ENCODE measurements around the gene TMCO1. TPM values are rescaled to one million over a fixed set of nuclear protein-coding genes. Genes with fewer than 3 reads are reported as not detected.
"Not testable (repeated sequence)": the region's sequence is repeated elsewhere in the genome, so short reads cannot be mapped to it uniquely, and the experiment has no call there.

Gene TMCO1
- total RNA-seq, 4 donors from 2014 or later = 31.5 to 65.5 (median 45.5) TPM

DNA sequence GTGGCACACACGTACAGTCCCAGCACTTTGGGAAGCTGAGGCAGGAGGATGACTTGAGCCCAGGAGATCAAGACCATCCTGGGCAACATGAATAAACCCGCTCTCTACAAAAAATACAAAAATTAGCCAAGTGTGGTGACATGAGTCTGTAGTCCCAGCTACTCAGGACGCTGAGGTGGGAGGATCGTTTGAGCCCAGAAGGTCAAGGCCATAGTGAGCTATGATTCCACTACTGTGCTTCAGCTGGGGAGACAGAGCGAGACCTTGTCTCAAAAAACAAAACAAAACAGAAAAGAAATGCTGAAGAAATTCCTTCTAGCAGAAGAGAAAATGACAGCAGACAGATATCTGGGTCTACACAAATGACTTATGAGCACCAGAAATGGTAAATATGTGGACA lies 80.6 kb downstream of the TMCO1 start:
- no peak for DNase-seq (ENCODE audit: low spot score in 2 of 2)
- no peak for TF ChIP-seq POLR2A (IDR thresholded peaks at IDR 0.05)
- TF ChIP-seq EP300 (IDR thresholded peaks at IDR 0.05) = no peak
- TF ChIP-seq, protein P1, sequence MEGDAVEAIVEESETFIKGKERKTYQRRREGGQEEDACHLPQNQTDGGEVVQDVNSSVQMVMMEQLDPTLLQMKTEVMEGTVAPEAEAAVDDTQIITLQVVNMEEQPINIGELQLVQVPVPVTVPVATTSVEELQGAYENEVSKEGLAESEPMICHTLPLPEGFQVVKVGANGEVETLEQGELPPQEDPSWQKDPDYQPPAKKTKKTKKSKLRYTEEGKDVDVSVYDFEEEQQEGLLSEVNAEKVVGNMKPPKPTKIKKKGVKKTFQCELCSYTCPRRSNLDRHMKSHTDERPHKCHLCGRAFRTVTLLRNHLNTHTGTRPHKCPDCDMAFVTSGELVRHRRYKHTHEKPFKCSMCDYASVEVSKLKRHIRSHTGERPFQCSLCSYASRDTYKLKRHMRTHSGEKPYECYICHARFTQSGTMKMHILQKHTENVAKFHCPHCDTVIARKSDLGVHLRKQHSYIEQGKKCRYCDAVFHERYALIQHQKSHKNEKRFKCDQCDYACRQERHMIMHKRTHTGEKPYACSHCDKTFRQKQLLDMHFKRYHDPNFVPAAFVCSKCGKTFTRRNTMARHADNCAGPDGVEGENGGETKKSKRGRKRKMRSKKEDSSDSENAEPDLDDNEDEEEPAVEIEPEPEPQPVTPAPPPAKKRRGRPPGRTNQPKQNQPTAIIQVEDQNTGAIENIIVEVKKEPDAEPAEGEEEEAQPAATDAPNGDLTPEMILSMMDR (IDR thresholded peaks at IDR 0.05) = no peak
- H3K27ac ChIP-seq = no peak overlapping the region
- WGBS, 2 donors = 91 to 93% methylated on average over 5 of the region's 5 CpGs
- H3K9me3 ChIP-seq = peaks cover 0 to 4% (median 0%) of the 10 kb centered on the region in 4 donors
- H3K4me1 ChIP-seq = no peaks in the 10 kb centered on the region
- H3K36me3 ChIP-seq = peaks cover 0 to 38% (median 0%) of the 10 kb centered on the region in 3 donors
- no peaks in the 10 kb centered on the region for H3K27me3 ChIP-seq
- H3K4me3 ChIP-seq = no peak overlapping the region

DNA sequence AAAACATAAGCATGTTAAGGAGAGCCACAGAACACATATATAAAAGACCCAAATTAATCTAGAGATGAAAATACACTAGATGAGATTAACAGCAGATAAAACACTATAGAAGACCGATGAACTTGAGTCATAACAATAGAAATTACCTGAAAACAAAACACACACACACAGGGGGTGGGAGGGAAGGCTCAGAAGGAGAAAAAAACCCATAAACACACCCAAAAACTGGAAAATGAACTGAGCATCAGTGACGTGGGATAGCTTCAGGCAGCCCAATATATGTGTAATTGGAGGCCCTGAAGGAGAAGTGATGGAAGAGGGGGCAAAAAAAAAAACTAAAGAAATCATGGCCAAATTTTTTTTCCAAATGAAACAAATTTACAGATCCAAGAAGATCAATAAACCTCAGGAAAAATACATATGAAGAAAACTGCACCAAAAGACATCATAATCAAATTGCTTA lies 81.7 kb downstream of the TMCO1 start:
- Histone ChIP-seq H3K36me3 (peaks cover 0 to 48% (median 0%) of the 10 kb centered on the region in 3 donors), H3K27me3 (no peaks in the 10 kb centered on the region), H3K4me1 (no peaks in the 10 kb centered on the region), H3K9me3 (peaks cover 0 to 4% (median 0%) of the 10 kb centered on the region in 4 donors), H3K27ac (no peak overlapping the region), H3K4me3 (no peak overlapping the region)
- TF ChIP-seq POLR2A (IDR thresholded peaks at IDR 0.05) = no peak
- no peak for TF ChIP-seq EP300 (IDR thresholded peaks at IDR 0.05)
- TF ChIP-seq, protein P1 (IDR thresholded peaks at IDR 0.05) = no peak
- WGBS, 2 donors = 88 to 93% methylated on average over 2 of the region's 2 CpGs
- DNase-seq (ENCODE audit: low spot score in 2 of 2) = no peak

DNA sequence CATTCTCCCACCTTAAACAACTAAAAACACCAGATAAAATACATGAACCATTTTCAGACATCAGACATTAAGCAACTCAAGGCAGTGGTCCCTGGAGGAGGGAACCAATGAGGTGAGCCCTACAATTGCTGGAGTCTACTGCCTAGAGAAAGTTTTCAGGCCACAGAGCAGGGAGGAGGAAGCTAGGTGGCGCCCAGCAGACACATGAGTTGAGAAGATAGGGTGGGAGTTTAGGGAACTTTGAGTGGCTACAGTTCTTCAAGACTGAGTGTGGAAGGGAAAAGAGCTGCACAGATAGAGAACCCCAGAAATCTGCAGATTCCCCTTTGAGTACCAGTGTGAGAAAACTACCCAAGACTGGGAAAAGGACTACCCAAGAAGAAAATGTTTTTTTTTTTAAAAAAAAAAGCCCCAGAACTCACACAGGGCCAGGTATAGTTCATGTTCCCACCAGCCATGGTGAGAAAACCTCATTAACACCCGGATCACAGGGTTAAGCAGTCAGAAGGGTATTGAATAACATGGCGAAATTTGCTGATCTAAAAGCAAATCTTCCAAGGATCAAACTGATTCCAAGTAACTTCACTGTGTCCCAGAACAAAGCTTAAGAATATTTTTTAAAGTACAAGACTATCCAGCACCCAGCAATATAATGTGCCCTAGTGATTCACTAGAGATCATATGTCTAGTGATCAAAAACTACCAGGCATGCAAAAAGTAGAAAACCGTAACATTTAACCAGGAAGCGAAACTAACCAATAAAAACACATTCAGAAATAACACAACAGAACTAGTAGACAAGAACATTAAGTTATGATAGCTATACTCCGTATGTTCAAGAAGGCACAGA lies 82.3 kb downstream of the TMCO1 start:
- Histone ChIP-seq H3K27me3 (no peaks in the 10 kb centered on the region), H3K27ac (no peak overlapping the region), H3K4me3 (no peak overlapping the region), H3K4me1 (no peaks in the 10 kb centered on the region), H3K9me3 (peaks cover 0 to 4% (median 0%) of the 10 kb centered on the region in 4 donors), H3K36me3 (peaks cover 0 to 51% (median 0%) of the 10 kb centered on the region in 3 donors)
- DNase-seq (ENCODE audit: low spot score in 2 of 2) = no peak
- TF ChIP-seq, protein P1 (IDR thresholded peaks at IDR 0.05) = no peak
- no peak for TF ChIP-seq EP300 (IDR thresholded peaks at IDR 0.05)
- no peak for TF ChIP-seq POLR2A (IDR thresholded peaks at IDR 0.05)
- 81 to 86% methylated on average over 6 of the region's 6 CpGs for WGBS, 2 donors

DNA sequence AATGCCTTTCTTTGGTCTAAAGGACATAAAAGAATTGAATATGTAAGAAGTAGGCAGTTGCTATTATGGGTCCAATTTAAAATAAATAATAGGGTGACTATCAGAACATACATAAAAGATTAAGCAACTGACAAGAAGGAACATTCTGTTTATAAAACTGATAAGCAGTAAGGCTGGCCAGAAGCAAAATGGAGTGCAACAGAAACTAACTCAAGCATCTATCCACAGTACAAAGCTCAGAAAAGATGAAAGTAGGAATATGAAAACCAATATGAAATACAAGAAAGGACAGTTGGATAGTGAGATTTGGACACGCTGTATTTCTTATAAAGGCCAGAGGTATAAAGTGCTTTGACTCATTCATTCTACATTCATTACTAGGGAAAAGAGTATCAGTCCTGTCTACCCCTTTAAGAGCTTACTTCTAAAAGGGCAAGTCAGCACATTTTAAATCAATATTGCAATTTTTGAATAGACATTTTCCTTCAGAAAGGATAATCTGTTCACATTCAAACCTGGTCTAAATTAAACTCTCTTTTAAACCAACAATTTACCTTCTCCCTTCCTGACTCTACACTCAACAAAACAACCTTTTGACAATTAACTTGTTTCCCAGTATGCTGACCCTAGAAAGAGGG lies 84.7 kb downstream of the TMCO1 start:
- H3K36me3 ChIP-seq = peaks cover 3 to 52% (median 4%) of the 10 kb centered on the region in 3 donors
- no peak for TF ChIP-seq POLR2A (IDR thresholded peaks at IDR 0.05)
- TF ChIP-seq, protein P1 (IDR thresholded peaks at IDR 0.05) = no peak
- TF ChIP-seq EP300 (IDR thresholded peaks at IDR 0.05) = no peak
- 30 to 47% methylated on average over 1 of the region's 1 CpG for WGBS, 2 donors
- no peaks in the 10 kb centered on the region for H3K4me1 ChIP-seq
- no peaks in the 10 kb centered on the region for H3K27me3 ChIP-seq
- H3K4me3 ChIP-seq = no peak overlapping the region
- H3K9me3 ChIP-seq = peaks cover 0 to 4% (median 0%) of the 10 kb centered on the region in 4 donors
- no peak for DNase-seq (ENCODE audit: low spot score in 2 of 2)
- no peak overlapping the region for H3K27ac ChIP-seq

DNA sequence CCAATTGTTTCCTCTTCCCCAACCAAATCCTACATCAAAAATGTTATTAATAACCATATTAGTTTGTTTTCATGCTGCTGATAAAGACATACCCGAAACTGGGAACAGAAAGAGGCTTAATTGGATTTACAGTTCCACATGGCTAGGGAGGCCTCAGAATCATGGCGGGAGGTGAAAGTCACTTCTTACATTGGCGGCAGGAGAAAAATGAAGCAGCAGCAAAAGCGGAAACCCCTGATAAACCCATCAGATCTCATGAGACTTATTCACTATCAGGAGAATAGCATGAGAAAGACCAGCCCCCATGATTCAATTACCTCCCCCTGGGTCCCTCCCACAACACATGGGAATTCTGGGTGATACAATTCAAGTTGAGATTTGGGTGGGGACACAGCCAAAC lies 87.9 kb downstream of the TMCO1 start:
- 96% methylated on average over 4 of the region's 4 CpGs for WGBS, 2 donors
- H3K9me3 ChIP-seq; H3K27ac ChIP-seq; H3K4me1 ChIP-seq; H3K4me3 ChIP-seq; H3K27me3 ChIP-seq; DNase-seq (ENCODE audit: low spot score in 2 of 2): not testable (repeated sequence)
- H3K36me3 ChIP-seq = peaks cover 4 to 76% (median 4%) of the 10 kb centered on the region in 3 donors
